HL-60 (cell line): ENCODE measurements around the gene BDNF.

Experiments used
- DNase-seq, 2 experiments: peaks; one replicate each; pipeline ENCODE4 v3.0.0-alpha.2; 2010 to 2020; ENCODE audit warnings: low read depth in 1 of 2, low spot score in 1 of 2
- H3K27ac ChIP-seq: fragments of 250-450 bp; sonication (Bioruptor Pico); replicated peaks from 2 replicates; pipeline ENCODE4 v1.5.1; 2020; ENCODE audit warnings: mild to moderate bottlenecking, moderate library complexity
- H3K27me3 ChIP-seq: fragments of 250-450 bp; sonication (Bioruptor Pico); 2 replicates; pipeline ENCODE4 v1.5.1; 2021; ENCODE audit warnings: mild to moderate bottlenecking, moderate library complexity; ENCODE audit not compliant: insufficient read depth, poor library complexity, severe bottlenecking
- H3K4me3 ChIP-seq: replicated peaks from 2 replicates; pipeline ENCODE4 v1.5.1; 2011; ENCODE audit warnings: mild to moderate bottlenecking, control low read depth, low read length; ENCODE audit not compliant: insufficient read depth
- GABPA ChIP-seq: IDR thresholded peaks from 2 replicates; pipeline ENCODE4 v1.6.1; 2012; ENCODE audit warnings: low read depth
- POLR2AphosphoS5 ChIP-seq: IDR thresholded peaks from 2 replicates; pipeline ENCODE4 v1.6.1; 2012; ENCODE audit warnings: low read depth
- SPI1 ChIP-seq: IDR thresholded peaks from 2 replicates; pipeline ENCODE4 v1.6.1; 2012; ENCODE audit warnings: low read depth, mild to moderate bottlenecking, borderline replicate concordance
- TF ChIP-seq, protein P1 (sequence below): IDR thresholded peaks from one replicate; pipeline ENCODE4 v1.5.1; 2011; ENCODE audit warnings: low read length, control low read depth, inconsistent platforms; ENCODE audit not compliant: insufficient read depth
- TF ChIP-seq, protein P2 (sequence below): IDR thresholded peaks from 2 replicates; pipeline ENCODE4 v1.6.1; 2012; ENCODE audit warnings: low read depth; ENCODE audit not compliant: insufficient replicate concordance

BDNF gene

GRCh38 chr11:27660171-27660570 is 40.1 kb downstream of the BDNF start:
- TF ChIP-seq, protein P1, sequence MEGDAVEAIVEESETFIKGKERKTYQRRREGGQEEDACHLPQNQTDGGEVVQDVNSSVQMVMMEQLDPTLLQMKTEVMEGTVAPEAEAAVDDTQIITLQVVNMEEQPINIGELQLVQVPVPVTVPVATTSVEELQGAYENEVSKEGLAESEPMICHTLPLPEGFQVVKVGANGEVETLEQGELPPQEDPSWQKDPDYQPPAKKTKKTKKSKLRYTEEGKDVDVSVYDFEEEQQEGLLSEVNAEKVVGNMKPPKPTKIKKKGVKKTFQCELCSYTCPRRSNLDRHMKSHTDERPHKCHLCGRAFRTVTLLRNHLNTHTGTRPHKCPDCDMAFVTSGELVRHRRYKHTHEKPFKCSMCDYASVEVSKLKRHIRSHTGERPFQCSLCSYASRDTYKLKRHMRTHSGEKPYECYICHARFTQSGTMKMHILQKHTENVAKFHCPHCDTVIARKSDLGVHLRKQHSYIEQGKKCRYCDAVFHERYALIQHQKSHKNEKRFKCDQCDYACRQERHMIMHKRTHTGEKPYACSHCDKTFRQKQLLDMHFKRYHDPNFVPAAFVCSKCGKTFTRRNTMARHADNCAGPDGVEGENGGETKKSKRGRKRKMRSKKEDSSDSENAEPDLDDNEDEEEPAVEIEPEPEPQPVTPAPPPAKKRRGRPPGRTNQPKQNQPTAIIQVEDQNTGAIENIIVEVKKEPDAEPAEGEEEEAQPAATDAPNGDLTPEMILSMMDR, result no peak
- no peak for TF ChIP-seq GABPA
- TF ChIP-seq, protein P2, sequence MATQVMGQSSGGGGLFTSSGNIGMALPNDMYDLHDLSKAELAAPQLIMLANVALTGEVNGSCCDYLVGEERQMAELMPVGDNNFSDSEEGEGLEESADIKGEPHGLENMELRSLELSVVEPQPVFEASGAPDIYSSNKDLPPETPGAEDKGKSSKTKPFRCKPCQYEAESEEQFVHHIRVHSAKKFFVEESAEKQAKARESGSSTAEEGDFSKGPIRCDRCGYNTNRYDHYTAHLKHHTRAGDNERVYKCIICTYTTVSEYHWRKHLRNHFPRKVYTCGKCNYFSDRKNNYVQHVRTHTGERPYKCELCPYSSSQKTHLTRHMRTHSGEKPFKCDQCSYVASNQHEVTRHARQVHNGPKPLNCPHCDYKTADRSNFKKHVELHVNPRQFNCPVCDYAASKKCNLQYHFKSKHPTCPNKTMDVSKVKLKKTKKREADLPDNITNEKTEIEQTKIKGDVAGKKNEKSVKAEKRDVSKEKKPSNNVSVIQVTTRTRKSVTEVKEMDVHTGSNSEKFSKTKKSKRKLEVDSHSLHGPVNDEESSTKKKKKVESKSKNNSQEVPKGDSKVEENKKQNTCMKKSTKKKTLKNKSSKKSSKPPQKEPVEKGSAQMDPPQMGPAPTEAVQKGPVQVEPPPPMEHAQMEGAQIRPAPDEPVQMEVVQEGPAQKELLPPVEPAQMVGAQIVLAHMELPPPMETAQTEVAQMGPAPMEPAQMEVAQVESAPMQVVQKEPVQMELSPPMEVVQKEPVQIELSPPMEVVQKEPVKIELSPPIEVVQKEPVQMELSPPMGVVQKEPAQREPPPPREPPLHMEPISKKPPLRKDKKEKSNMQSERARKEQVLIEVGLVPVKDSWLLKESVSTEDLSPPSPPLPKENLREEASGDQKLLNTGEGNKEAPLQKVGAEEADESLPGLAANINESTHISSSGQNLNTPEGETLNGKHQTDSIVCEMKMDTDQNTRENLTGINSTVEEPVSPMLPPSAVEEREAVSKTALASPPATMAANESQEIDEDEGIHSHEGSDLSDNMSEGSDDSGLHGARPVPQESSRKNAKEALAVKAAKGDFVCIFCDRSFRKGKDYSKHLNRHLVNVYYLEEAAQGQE, result no peak
- TF ChIP-seq SPI1, result no peak
- no peak overlapping the region for H3K27ac ChIP-seq
- no peak overlapping the region for H3K4me3 ChIP-seq
- H3K27me3 ChIP-seq, result no peaks in the 10 kb centered on the region
- no peak for DNase-seq

- TF ChIP-seq, protein P2, result no peak
- TF ChIP-seq SPI1 (no peak), POLR2AphosphoS5 (no peak), GABPA (no peak)
- no peak overlapping the region for H3K4me3 ChIP-seq
- no peak overlapping the region for H3K27ac ChIP-seq
- DNase-seq, result no peak
- no peaks in the 10 kb centered on the region for H3K27me3 ChIP-seq
Observed at GRCh38 chr11:27658535-27659236, 41.6 kb downstream of the BDNF start.

DNA sequence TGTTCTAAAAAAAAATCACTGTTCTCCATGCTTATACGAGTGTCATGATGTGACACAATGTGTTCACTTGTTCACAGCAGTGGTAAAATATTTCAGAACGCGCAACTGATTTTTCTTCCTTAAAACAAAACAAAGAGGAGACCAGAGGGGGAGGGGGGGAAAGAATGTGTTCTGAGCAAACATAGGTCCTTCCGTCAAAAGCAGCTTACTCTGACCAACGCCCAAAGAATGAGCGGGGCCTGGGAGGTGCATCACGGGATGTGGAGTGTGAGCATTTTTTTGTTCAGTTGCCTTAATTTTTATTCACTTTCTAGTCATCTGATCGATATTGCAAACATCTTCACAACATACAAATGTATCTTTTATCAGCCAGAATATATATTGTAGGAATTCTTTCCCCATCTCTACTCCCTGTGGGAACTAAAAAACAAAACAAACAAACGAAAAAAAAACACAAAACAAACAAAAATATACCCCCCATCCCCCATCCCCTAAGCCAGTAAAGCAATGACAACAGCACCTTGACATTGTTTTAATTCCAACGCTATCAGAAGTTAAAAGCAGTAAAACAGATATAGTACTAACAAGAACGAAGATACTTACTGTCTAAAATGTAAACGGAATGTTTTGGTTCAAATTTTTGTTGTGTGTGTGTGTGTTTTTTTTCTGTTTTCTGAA is 43.3 kb downstream of the BDNF start:
- no peak for DNase-seq
- Histone ChIP-seq H3K27ac (no peak overlapping the region), H3K27me3 (no peaks in the 10 kb centered on the region), H3K4me3 (no peak overlapping the region)
- TF ChIP-seq GABPA (no peak), SPI1 (no peak), POLR2AphosphoS5 (no peak)
- TF ChIP-seq, protein P1, result no peak
- TF ChIP-seq, protein P2, result no peak
